D721Med (cell line): ENCODE data around the gene PDE1A.

Experiments
- DNase-seq: peaks from one replicate; pipeline ENCODE4 v3.0.0; 2011; ENCODE audit warnings: low spot score; ENCODE audit not compliant: insufficient read length
- FAIRE-seq: peaks from 2 replicates; lab custom pipeline; 2011; peaks lifted over from hg19 to GRCh38; lab: Jason Lieb, UNC
- CTCF ChIP-seq: IDR thresholded peaks from 2 replicates; pipeline ENCODE4 v1.5.1; 2012; ENCODE audit warnings: mild to moderate bottlenecking, control low read depth; ENCODE audit not compliant: insufficient read depth; ENCODE audit errors: missing control alignments

Gene PDE1A

DNA sequence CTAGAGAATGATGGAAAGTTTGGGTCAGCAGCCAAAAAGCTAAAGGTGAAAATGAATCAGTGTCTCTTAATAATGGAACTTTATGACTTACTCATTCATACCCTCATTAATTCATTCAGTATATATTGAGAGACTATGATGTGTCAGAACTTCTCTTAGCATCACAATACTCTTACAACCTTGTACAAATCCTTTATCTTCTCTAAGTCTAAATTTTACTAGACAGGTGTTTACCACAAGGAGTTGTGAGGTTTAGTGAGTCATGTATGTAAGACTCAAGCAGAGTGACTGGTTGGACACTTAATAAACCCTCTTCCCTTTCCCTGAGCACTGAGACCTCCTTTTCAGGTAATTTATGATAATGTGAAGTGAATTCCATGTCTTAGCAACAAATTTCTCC, 311.6 kb downstream of the PDE1A start:
- DNase-seq: no peak
- TF ChIP-seq CTCF: no peak
- FAIRE-seq: peak; percentile 70

- no peak for TF ChIP-seq CTCF
- DNase-seq (no peak), FAIRE-seq (no peak)
Measured at GRCh38 chr2:182113334-182113733, 313.5 kb downstream of the PDE1A start.

- FAIRE-seq (no peak), DNase-seq (no peak)
- TF ChIP-seq CTCF: no peak
Measured at GRCh38 chr2:182110347-182110746, 316.5 kb downstream of the PDE1A start.

- FAIRE-seq (no peak), DNase-seq (no peak)
- no peak for TF ChIP-seq CTCF
Measured at GRCh38 chr2:182103526-182103925, 323.3 kb downstream of the PDE1A start.

DNA sequence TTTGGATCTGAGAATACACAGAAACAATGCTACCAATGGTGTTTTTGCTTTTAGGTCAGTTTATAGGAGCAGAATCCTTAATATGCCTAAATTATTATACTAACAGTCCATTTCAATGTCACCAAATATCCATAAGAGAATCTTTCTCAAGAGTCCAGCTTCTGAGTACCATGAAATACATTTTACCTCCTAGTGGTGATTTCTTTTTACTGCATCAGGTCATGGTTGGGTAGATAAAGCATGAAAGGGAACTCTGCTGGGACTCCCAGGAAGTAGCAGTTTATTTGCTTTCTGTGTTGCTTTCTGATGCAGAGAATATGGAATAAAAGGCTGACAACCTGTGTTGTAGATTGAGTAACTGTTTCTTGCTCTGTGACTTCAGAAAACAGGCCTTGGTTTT, 325.6 kb downstream of the PDE1A start:
- DNase-seq: no peak
- TF ChIP-seq CTCF: no peak
- FAIRE-seq: no peak

GRCh38 chr2:182098648-182099047, 328.2 kb downstream of the PDE1A start:
- DNase-seq: no peak
- FAIRE-seq: no peak
- TF ChIP-seq CTCF: no peak

- no peak for FAIRE-seq
- DNase-seq: no peak
- no peak for TF ChIP-seq CTCF
Measured at GRCh38 chr2:182097571-182098164, 329.2 kb downstream of the PDE1A start.
